ENCODE measurements around the gene TBRG1.

TBRG1 gene, protein sequence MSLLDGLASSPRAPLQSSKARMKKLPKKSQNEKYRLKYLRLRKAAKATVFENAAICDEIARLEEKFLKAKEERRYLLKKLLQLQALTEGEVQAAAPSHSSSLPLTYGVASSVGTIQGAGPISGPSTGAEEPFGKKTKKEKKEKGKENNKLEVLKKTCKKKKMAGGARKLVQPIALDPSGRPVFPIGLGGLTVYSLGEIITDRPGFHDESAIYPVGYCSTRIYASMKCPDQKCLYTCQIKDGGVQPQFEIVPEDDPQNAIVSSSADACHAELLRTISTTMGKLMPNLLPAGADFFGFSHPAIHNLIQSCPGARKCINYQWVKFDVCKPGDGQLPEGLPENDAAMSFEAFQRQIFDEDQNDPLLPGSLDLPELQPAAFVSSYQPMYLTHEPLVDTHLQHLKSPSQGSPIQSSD

GRCh38 chr11:124622531-124623451 is at the start of gene TBRG1:
TSS of gene TBRG1 (plus strand) at chr11:124622864. CDS start at chr11:124623084, 220 bp downstream.
- peak within 1 kb of the TSS; percentile 87 for H3K4me2 ChIP-seq
- peaks cover 6% of the 10 kb centered on the region for H3K4me1 ChIP-seq (ENCODE audit: low read depth, poor library complexity, severe bottlenecking)
- no peak for TF ChIP-seq CTCF (conservative IDR thresholded peaks at IDR 0.05; ENCODE audit: low read depth, low read length)
- H3K4me3 ChIP-seq (IDR thresholded peaks at IDR 0.05; ENCODE audit: insufficient read depth, low read depth, low read length) = no peak within 1 kb of the TSS
- peak within 1 kb of the TSS; percentile 86 for H3K9ac ChIP-seq
- no peaks in the 10 kb centered on the region for H4K20me1 ChIP-seq (ENCODE audit: insufficient read depth)
- peaks cover 21% of the 10 kb centered on the region; the same call in 1 of the 2 replicates for H3K79me2 ChIP-seq (ENCODE audit: insufficient read depth, low read depth)
- H2AFZ ChIP-seq (ENCODE audit: low read depth) = peak within 1 kb of the TSS; percentile 87
- no peaks in the 10 kb centered on the region for H3K36me3 ChIP-seq (ENCODE audit: insufficient read depth)
- H3K27ac ChIP-seq = peak within 1 kb of the TSS; percentile 70
- H3K27me3 ChIP-seq (ENCODE audit: insufficient read depth, low read depth) = no peaks in the 10 kb centered on the region

DNA sequence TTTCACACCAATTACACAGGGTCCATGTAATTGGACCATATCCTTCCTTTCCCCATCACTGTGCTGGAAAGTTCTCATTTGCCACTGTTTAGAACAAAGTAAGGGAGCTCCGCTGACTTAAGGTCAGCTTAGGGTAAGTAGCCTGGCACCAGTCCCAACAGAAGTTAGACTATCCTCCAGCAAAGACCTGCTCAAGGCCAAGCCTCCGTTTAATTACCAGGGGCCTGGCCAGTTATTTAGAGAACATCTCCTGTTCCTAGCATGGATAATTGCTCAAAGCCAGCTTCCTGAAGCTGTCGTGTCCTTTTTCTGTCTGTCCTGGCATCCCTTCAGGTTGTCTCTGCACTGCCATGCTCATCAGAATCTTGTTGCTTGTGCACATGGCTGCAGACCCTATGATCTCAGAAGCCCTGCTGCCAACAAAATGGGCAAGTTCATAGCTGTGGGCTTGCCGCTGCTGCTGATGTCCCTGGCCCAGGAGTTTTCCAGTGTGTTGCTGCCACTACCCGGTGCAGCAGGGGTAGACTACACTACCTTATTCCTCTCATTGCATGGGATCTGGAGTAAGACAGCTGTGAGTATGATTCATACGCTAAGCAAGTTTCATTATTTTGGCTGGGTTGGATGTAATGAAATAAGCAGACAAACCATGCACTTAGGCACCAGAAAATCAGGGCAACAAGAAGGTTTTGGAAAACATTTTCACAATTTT is 44.8 kb upstream of the TBRG1 start:
- H3K27ac ChIP-seq = no peak overlapping the region
- H3K9ac ChIP-seq = no peak overlapping the region

DNA sequence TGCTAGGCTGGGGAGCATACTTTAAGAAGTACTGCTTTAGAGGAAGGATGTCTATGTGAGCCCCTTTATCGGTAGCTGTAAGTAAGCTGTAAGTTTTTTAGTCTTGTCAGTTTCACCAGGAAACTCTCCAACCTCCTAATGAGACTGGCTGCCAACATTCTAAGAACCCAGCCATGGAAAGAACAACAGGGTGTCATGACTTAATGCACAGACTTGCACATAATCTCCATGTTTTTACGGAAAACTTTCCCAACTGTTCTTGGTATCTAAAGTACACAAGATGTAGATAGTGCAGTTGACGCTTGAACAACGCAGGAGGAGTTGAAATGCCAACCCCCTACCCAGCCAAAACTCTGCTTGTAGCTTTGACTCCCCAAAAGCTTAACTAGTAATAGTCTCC is 43.9 kb upstream of the TBRG1 start:
- H3K4me2 ChIP-seq = no peak overlapping the region
- H3K27ac ChIP-seq = no peak overlapping the region
- no peak overlapping the region for H3K9ac ChIP-seq
- no peaks in the 10 kb centered on the region for H3K27me3 ChIP-seq (ENCODE audit: insufficient read depth, low read depth)
- H2AFZ ChIP-seq (ENCODE audit: low read depth) = no peak overlapping the region
- no peak overlapping the region for H3K4me3 ChIP-seq (IDR thresholded peaks at IDR 0.05; ENCODE audit: insufficient read depth, low read depth, low read length)
- H4K20me1 ChIP-seq (ENCODE audit: insufficient read depth) = no peaks in the 10 kb centered on the region
- H3K79me2 ChIP-seq (ENCODE audit: insufficient read depth, low read depth) = no peaks in the 10 kb centered on the region
- no peaks in the 10 kb centered on the region for H3K4me1 ChIP-seq (ENCODE audit: low read depth, poor library complexity, severe bottlenecking)
- H3K36me3 ChIP-seq (ENCODE audit: insufficient read depth) = no peaks in the 10 kb centered on the region
- TF ChIP-seq CTCF (conservative IDR thresholded peaks at IDR 0.05; ENCODE audit: low read depth, low read length) = no peak

More for the DNA sequence above, 44.8 kb upstream of the TBRG1 start:
- Histone ChIP-seq H2AFZ (ENCODE audit: low read depth) (no peak overlapping the region), H3K4me3 (IDR thresholded peaks at IDR 0.05; ENCODE audit: insufficient read depth, low read depth, low read length) (no peak overlapping the region), H3K36me3 (ENCODE audit: insufficient read depth) (no peaks in the 10 kb centered on the region), H3K4me2 (no peak overlapping the region), H3K27me3 (ENCODE audit: insufficient read depth, low read depth) (no peaks in the 10 kb centered on the region), H3K79me2 (ENCODE audit: insufficient read depth, low read depth) (no peaks in the 10 kb centered on the region), H4K20me1 (ENCODE audit: insufficient read depth) (no peaks in the 10 kb centered on the region), H3K4me1 (ENCODE audit: low read depth, poor library complexity, severe bottlenecking) (no peaks in the 10 kb centered on the region)
- no peak for TF ChIP-seq CTCF (conservative IDR thresholded peaks at IDR 0.05; ENCODE audit: low read depth, low read length)

DNA sequence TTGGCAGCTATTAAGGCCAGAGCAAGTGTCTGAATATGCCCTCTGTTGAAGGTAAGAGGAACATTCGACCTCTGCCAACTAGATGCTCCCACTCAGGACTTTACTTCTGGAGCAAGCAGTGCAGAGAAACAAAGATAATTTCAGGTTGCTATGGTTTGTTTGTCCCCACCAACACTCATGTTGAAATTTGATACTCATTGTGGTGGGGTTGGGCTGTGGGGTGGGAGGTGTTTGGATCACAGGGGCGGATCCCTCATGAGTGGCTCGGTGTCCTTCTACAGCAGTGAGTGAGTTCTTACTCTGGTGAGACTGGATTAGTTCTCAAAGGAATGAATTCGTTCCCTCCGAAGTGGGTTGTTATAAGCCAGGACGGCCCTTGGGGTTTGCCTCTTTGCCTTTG is 40.8 kb upstream of the TBRG1 start:
- Histone ChIP-seq H3K4me2 (no peak overlapping the region), H3K4me3 (IDR thresholded peaks at IDR 0.05; ENCODE audit: insufficient read depth, low read depth, low read length) (no peak overlapping the region), H2AFZ (ENCODE audit: low read depth) (no peak overlapping the region), H4K20me1 (ENCODE audit: insufficient read depth) (no peaks in the 10 kb centered on the region), H3K27me3 (ENCODE audit: insufficient read depth, low read depth) (no peaks in the 10 kb centered on the region), H3K27ac (no peak overlapping the region), H3K79me2 (ENCODE audit: insufficient read depth, low read depth) (no peaks in the 10 kb centered on the region), H3K36me3 (ENCODE audit: insufficient read depth) (no peaks in the 10 kb centered on the region), H3K4me1 (ENCODE audit: low read depth, poor library complexity, severe bottlenecking) (no peaks in the 10 kb centered on the region), H3K9ac (no peak overlapping the region)
- TF ChIP-seq CTCF (conservative IDR thresholded peaks at IDR 0.05; ENCODE audit: low read depth, low read length) = no peak

Measured in KMS-11 (cell line).